Ovary (tissue), 9 donors: ENCODE measurements around the gene IVD. TPM values are rescaled to one million over a fixed set of nuclear protein-coding genes. Genes with fewer than 3 reads are reported as not detected.

Experiments used
- DNase-seq, 5 donors: peaks; one replicate each; pipeline ENCODE4 v3.0.0-alpha.2; 2019 to 2020
- H3K27ac ChIP-seq, 2 donors: fragments of 200-600 bp; one replicate each; pipeline versions ENCODE4 v1.5.1 to v1.8.0; 2019 to 2022
- H3K27me3 ChIP-seq: fragments of 200-600 bp; one replicate; pipeline ENCODE4 v1.8.0; 2022
- H3K36me3 ChIP-seq: fragments of 200-600 bp; sonication (generic); one replicate; pipeline ENCODE4 v1.5.1; 2019
- H3K4me1 ChIP-seq: one replicate; pipeline ENCODE4 v1.8.1; 2013; ENCODE audit warnings: mild to moderate bottlenecking, moderate library complexity; ENCODE audit not compliant: insufficient read depth
- H3K4me3 ChIP-seq: fragments of 200-600 bp; sonication (generic); one replicate; pipeline ENCODE4 v1.5.1; 2017
- H3K9me3 ChIP-seq, 2 donors: fragments of 200-600 bp in 1 of 2; sonication (generic) in 1 of 2; one replicate each; pipeline versions ENCODE4 v1.5.1 to v1.8.1; 2013 to 2019; ENCODE audit warnings: mild to moderate bottlenecking in 1 of 2, moderate library complexity in 1 of 2
- EP300 ChIP-seq: sonication (generic); formaldehyde crosslinking; IDR thresholded peaks from one replicate; pipeline ENCODE4 v1.6.1; 2017; ENCODE audit warnings: antibody characterized with exemption
- POLR2A ChIP-seq: fragments of 450-650 bp; IDR thresholded peaks from one replicate; pipeline ENCODE4 v1.6.1; 2017; ENCODE audit warnings: antibody characterized with exemption, mild to moderate bottlenecking, moderate library complexity
- WGBS, 3 donors: extraction: QIAGEN DNeasy Blood & Tissue Kit in 1 of 3; methylation state at CpG; one replicate each; pipeline versions ENCODE4 v1.1.5 to v1.1.7; 2013 to 2017; 5-methylcytosine and 5-hydroxymethylcytosine counted together
- intact Hi-C, 4 donors: fragments of 100-400 bp; cut with DNase I; formaldehyde crosslinking; loops; one replicate each; pipeline versions ENCODE4 v1.11.0 to v1.15.1; 2022 to 2023
- polyA plus RNA-seq, 2 donors: library from polyadenylated mRNA; stranded (reverse); fragments of 200-250 nt in 1 of 2; fragments of 350-450 nt in 1 of 2; fragmentation: Illumina TruSeq in 1 of 2; extraction: RNeasy Lipid Tissue Mini Kit (QIAGEN cat#74804) in 1 of 2; gene quantifications; one replicate each; pipeline ENCODE4 v1.2.3, GENCODE V29; 2013 to 2014
- total RNA-seq, 7 donors: library from RNA; depleted of rRNA in 2 of 7; stranded (reverse); fragments of >200 nt in 2 of 7; fragmentation: NEBNext Ultra II Directional in 3 of 7; extraction: Animal tissue kit (Norgen Biotek cat#: 25700) in 3 of 7; gene quantifications; one replicate each; pipeline versions ENCODE4 v1.1.0 to v1.2.4, GENCODE V29; 2016 to 2023
- TF ChIP-seq, protein P1 (sequence below), 3 donors: fragments of 450-650 bp in 2 of 3; fragments of 200-600 bp in 1 of 3; IDR thresholded peaks; one replicate each; pipeline versions ENCODE4 v1.5.1 to v1.8.0; 2016 to 2022; ENCODE audit warnings: antibody characterized with exemption in 3 of 3, mild to moderate bottlenecking in 1 of 3
- donor health status: DM: no; HTN: no; CAD: no; lungs with moderate emphysema.
- donor health status: DM: no; HTN: no; CAD: no.
- donor health status: Bipolar disorder and iron deficiency.
- donor health status: DM: yes; HTN: yes; CAD: no.
- donor health status: DM: no; HTN: no; CAD: no.
- donor health status: DM: yes; HTN: yes; CAD: no.

IVD gene
- total and polyA plus RNA-seq, 9 donors, result 51.5 to 105 (median 91.7) TPM

DNA sequence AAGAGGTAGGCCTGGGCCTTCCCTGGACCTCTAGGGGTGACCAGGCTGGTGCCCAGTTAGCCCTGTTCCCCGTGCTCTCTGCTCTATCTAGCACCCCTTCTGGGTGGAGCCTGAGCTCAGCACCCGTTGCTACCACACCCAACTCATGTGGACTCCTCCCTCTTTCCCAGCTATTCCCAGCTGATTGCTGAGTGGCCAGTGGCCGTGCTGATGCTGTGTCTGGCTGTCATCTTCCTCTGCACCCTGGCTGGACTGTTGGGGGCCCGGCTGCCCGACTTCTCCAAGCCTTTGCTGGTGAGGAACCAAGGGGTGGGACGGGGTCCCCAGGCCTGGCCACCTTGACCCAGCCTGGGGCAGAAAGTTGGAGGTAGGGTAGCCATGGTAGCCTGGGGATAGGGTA is 41.3 kb upstream of the IVD start:
- no peak for DNase-seq
- Histone ChIP-seq H3K4me1 (peaks cover 3% of the 10 kb centered on the region), H3K36me3 (no peaks in the 10 kb centered on the region), H3K27ac (no peak overlapping the region), H3K27me3 (no peaks in the 10 kb centered on the region), H3K4me3 (no peak overlapping the region), H3K9me3 (no peaks in the 10 kb centered on the region)
- TF ChIP-seq EP300 (no peak), POLR2A (no peak)
- TF ChIP-seq, protein P1, sequence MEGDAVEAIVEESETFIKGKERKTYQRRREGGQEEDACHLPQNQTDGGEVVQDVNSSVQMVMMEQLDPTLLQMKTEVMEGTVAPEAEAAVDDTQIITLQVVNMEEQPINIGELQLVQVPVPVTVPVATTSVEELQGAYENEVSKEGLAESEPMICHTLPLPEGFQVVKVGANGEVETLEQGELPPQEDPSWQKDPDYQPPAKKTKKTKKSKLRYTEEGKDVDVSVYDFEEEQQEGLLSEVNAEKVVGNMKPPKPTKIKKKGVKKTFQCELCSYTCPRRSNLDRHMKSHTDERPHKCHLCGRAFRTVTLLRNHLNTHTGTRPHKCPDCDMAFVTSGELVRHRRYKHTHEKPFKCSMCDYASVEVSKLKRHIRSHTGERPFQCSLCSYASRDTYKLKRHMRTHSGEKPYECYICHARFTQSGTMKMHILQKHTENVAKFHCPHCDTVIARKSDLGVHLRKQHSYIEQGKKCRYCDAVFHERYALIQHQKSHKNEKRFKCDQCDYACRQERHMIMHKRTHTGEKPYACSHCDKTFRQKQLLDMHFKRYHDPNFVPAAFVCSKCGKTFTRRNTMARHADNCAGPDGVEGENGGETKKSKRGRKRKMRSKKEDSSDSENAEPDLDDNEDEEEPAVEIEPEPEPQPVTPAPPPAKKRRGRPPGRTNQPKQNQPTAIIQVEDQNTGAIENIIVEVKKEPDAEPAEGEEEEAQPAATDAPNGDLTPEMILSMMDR (IDR thresholded peaks at IDR 0.05), result no peak
- WGBS, 3 donors, result 74 to 84% (median 78%) methylated on average over 6 of the region's 6 CpGs
- intact Hi-C loops, result loop anchor here in 2 of 4 donors (10.0 kb wide), 2 partner anchors 61 to 79 kb away; partner anchors contain the start of gene ANKRD63 (in 1 of the 2)

DNA sequence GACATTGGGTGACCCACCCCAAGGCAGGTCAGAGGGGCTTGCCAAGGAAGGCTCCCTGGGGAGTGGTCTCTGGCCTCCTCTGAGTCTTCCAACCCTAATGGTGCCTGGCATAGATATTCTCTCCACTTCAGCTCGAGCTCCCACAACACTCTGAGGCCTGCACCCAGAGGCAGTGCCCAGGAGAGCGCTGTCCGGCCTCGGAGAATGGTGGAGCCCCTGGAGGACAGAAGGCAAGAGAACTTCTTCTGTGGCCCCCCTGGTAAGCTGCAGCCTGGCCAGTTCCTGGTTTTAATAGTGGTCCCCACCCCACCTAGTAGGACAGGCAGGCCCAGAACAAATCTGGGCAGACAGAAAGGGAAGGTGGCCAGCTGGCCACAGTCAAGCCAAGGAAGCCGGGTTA is 40.6 kb upstream of the IVD start:
- no peaks in the 10 kb centered on the region for H3K9me3 ChIP-seq

DNA sequence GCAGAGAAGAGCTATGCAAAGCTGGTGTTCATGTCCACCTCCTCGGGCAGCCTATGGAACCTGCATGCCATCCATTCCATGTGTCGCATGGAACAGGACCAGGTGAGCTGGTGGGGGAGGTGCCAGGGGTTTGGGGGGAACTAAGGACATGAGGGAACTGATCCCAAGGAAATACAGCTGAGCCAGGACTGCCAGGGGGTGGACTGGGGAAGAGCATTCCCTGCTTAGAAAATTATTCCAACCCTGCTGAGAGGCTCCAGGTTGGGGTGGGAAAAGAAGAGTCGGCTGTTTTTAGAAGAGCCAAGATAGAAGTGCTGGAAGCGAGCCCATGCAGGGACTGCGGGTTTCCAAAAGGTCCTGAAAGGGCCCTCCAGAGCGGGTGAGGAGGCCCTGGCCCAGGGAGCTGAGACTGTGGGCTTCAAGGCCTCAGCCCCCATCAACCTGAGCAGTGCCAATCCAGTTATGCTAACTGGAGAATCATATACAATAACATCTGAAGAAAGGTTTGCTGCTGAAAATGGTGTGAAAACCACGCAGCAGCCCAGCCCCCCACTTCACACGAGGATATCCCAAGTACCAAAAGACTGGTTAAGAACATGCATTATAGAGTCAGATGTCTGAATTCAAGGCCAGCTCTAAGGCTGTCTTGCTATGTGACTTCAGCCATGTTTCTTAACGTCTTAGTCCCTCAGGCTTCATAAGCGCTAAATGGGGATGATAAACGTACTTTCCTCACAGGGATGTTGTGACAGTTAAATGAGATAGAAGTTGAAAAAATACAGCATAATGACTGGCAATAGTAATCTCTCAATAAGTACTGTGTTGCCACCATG is 39.8 kb upstream of the IVD start:
- Histone ChIP-seq H3K36me3 (no peaks in the 10 kb centered on the region), H3K27me3 (no peaks in the 10 kb centered on the region), H3K27ac (no peak overlapping the region), H3K4me1 (peaks cover 3% of the 10 kb centered on the region), H3K4me3 (no peak overlapping the region), H3K9me3 (no peaks in the 10 kb centered on the region)
- TF ChIP-seq EP300, result no peak
- TF ChIP-seq, protein P1 (IDR thresholded peaks at IDR 0.05), result no peak
- no peak for TF ChIP-seq POLR2A
- intact Hi-C loops, result loop anchor here in 3 of 4 donors (5.0 to 10.0 kb wide), 3 partner anchors 56 to 81 kb away; partner anchors contain the start of gene ANKRD63 (in 1 of the 3)
- WGBS, 3 donors, result 75 to 82% (median 81%) methylated on average over 11 of the region's 11 CpGs
- no peak for DNase-seq

More for the DNA sequence above, 40.6 kb upstream of the IVD start:
- WGBS, 3 donors, result 80 to 89% (median 83%) methylated on average over 5 of the region's 5 CpGs
- H3K27me3 ChIP-seq, result no peaks in the 10 kb centered on the region
- TF ChIP-seq, protein P1 (IDR thresholded peaks at IDR 0.05), result no peak
- no peak for TF ChIP-seq POLR2A
- TF ChIP-seq EP300, result no peak
- H3K4me1 ChIP-seq, result peaks cover 3% of the 10 kb centered on the region
- H3K36me3 ChIP-seq, result no peaks in the 10 kb centered on the region
- intact Hi-C loops, result loop anchor here in 3 of 4 donors (5.0 to 10.0 kb wide), 3 partner anchors 57 to 80 kb away; partner anchors contain the start of gene ANKRD63 (in 1 of the 3)
- H3K27ac ChIP-seq, result no peak overlapping the region
- peak in 1 of 5 donors; percentile 48 for DNase-seq
- H3K4me3 ChIP-seq, result no peak overlapping the region

DNA sequence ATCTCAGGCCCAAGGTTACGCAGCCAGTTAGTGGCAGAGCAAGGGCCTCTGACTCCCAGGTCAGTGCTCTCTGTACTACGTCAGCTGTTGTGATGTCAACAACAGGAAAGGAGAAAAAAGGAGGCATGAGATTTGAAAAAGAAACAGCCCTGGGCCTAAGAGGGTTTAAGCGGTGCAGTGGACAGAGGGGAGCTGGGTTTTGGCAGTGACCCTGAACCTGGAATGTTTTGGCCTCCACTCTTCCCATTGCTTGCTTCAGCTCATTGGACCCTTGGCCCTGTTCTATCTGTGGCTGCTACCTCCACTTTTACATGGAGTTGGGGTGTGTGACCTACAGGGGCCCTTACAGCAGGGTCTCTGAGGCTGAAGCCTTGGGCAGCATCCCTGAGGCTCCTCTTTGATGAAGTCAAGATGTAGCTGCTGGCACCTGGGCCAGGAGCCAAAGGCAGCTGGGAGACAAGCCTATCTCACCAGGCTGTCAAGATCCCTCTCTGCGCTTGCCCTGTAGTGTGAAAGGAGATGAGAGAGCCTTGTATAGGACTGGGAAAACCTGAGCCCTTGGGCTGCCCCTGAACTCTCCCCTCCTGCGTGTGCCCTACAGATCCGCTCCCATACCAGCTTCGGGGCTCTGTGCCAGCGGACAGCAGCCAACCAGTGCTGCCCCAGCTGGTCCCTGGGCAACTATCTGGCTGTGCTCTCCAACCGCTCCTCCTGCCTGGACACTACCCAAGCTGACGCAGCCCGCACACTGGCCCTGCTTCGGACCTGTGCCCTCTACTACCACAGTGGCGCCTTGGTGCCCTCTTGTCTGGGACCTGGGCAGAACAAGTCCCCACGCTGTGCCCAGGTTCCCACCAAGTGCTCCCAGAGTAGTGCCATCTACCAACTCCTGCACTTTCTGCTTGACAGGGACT is 38.9 kb upstream of the IVD start:
- WGBS, 3 donors, result 74 to 90% (median 86%) methylated on average over 14 of the region's 14 CpGs
- no peaks in the 10 kb centered on the region for H3K27me3 ChIP-seq
- H3K27ac ChIP-seq, result no peak overlapping the region
- no peak for TF ChIP-seq POLR2A
- TF ChIP-seq, protein P1 (IDR thresholded peaks at IDR 0.05), result no peak
- no peak for TF ChIP-seq EP300
- DNase-seq, result peak in 2 of 5 donors; percentile 34 to 60
- H3K9me3 ChIP-seq, result no peaks in the 10 kb centered on the region
- H3K4me1 ChIP-seq, result peaks cover 3% of the 10 kb centered on the region
- intact Hi-C loops, result loop anchor here in 3 of 4 donors (5.0 to 10.0 kb wide), 3 partner anchors 56 to 82 kb away; partner anchors contain the start of gene ANKRD63 (in 1 of the 3)
- H3K4me3 ChIP-seq, result no peak overlapping the region
- H3K36me3 ChIP-seq, result no peaks in the 10 kb centered on the region
